Astrocyte (in vitro differentiated cells and primary cell): ENCODE data around the gene KSR2. TPM values are rescaled to one million over a fixed set of nuclear protein-coding genes. Genes with fewer than 3 reads are reported as not detected.
"Not testable (repeated sequence)": the region's sequence is repeated elsewhere in the genome, so short reads cannot be mapped to it uniquely, and the experiment has no call there.

Experiments
- DNase-seq: peaks from one replicate; pipeline ENCODE4 v3.0.0-alpha.2; 2010; ENCODE audit warnings: low read depth
- FAIRE-seq: peaks from 2 replicates; lab custom pipeline; 2011; peaks lifted over from hg19 to GRCh38; lab: Jason Lieb, UNC
- H2AFZ ChIP-seq: 2 replicates; pipeline ENCODE4 v1.6.0; 2012; ENCODE audit warnings: low read depth, low read length, inconsistent platforms
- H3K27ac ChIP-seq: 2 replicates; pipeline ENCODE4 v1.5.1; 2011; ENCODE audit warnings: low read depth, low read length, inconsistent platforms
- H3K27me3 ChIP-seq: 2 replicates; pipeline ENCODE4 v1.6.0; 2011; ENCODE audit warnings: low read length, inconsistent platforms; ENCODE audit not compliant: insufficient read depth
- H3K36me3 ChIP-seq: 2 replicates; pipeline ENCODE4 v1.5.1; 2011; ENCODE audit warnings: low read length, inconsistent platforms; ENCODE audit not compliant: insufficient read depth
- H3K4me1 ChIP-seq: 2 replicates; pipeline ENCODE4 v1.5.1; 2011; ENCODE audit warnings: low read length, inconsistent platforms; ENCODE audit not compliant: insufficient read depth
- H3K4me2 ChIP-seq: 2 replicates; pipeline ENCODE4 v1.6.0; 2012; ENCODE audit warnings: low read length, inconsistent platforms
- H3K4me3 ChIP-seq: 2 replicates; pipeline ENCODE4 v1.5.1; 2011; ENCODE audit warnings: low read depth, mild to moderate bottlenecking, low read length, inconsistent platforms; ENCODE audit not compliant: insufficient read depth
- H3K79me2 ChIP-seq: 2 replicates; pipeline ENCODE4 v1.6.0; 2012; ENCODE audit warnings: mild to moderate bottlenecking, low read length, inconsistent platforms; ENCODE audit not compliant: insufficient read depth
- H3K9ac ChIP-seq: 2 replicates; pipeline ENCODE4 v1.6.0; 2012; ENCODE audit warnings: mild to moderate bottlenecking, low read length, inconsistent platforms
- H3K9me3 ChIP-seq: 2 replicates; pipeline ENCODE4 v1.5.1; 2012; ENCODE audit warnings: low read depth, mild to moderate bottlenecking, low read length, inconsistent platforms; ENCODE audit not compliant: insufficient read depth
- H4K20me1 ChIP-seq: 2 replicates; pipeline ENCODE4 v1.6.0; 2012; ENCODE audit warnings: low read length, inconsistent platforms; ENCODE audit not compliant: insufficient read depth
- H3K27ac Mint-ChIP-seq: one replicate; pipeline ENCODE4 v1.8.0; 2021; ENCODE audit warnings: mild to moderate bottlenecking, mixed read lengths; ENCODE audit not compliant: unreplicated experiment
- H3K27me3 Mint-ChIP-seq: one replicate; pipeline ENCODE4 v1.8.0; 2021; ENCODE audit warnings: low read depth, mixed read lengths; ENCODE audit not compliant: unreplicated experiment
- H3K36me3 Mint-ChIP-seq: one replicate; pipeline ENCODE4 v1.8.0; 2021; ENCODE audit warnings: low read depth, mixed read lengths; ENCODE audit not compliant: unreplicated experiment
- H3K4me1 Mint-ChIP-seq: one replicate; pipeline ENCODE4 v1.8.0; 2021; ENCODE audit warnings: low read depth, mixed read lengths; ENCODE audit not compliant: unreplicated experiment
- H3K4me3 Mint-ChIP-seq: one replicate; pipeline ENCODE4 v1.8.0; 2021; ENCODE audit warnings: mild to moderate bottlenecking, moderate library complexity, mixed read lengths; ENCODE audit not compliant: unreplicated experiment
- H3K9me3 Mint-ChIP-seq: one replicate; pipeline ENCODE4 v1.8.0; 2021; ENCODE audit warnings: mild to moderate bottlenecking, mixed read lengths; ENCODE audit not compliant: unreplicated experiment
- EZH2 ChIP-seq: IDR thresholded peaks from 2 replicates; pipeline ENCODE4 v1.6.1; 2012; ENCODE audit warnings: mild to moderate bottlenecking, low read length, inconsistent platforms; ENCODE audit not compliant: insufficient read depth
- total RNA-seq: library from RNA; stranded (reverse); gene quantifications from 2 replicates; pipeline ENCODE4 v1.2.1, GENCODE V29; 2021
- TF ChIP-seq, protein P1 (sequence below): IDR thresholded peaks from 2 replicates; pipeline ENCODE4 v1.5.1; 2011; ENCODE audit warnings: low read depth, mild to moderate bottlenecking, inconsistent platforms, low read length, moderate library complexity; ENCODE audit not compliant: insufficient read depth

KSR2 gene
- total RNA-seq, 1 donor from 2014 or later: 0.98 TPM

DNA sequence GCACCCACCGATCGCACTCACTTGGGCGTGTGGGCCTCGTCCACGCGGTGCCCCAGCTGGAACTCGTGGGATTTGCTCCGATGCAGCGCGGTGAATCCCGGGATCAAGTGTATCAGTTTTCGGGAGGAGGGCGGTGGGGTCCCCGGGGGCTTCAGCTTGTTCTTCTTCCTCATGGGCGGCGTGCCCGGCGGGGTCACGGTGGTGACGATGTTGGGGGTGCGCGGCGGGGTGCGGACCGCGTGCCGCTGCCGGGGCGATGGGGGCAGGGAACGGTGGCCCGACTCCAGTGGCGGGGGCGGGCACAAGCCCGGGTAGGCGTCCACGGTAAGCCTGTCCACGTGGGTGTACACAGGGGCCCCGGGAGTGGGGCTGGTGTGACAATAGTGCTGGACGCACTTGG is 207.8 kb downstream of the KSR2 start:
- Histone ChIP-seq H3K4me1 (no peaks in the 10 kb centered on the region), H3K27me3 (no peaks in the 10 kb centered on the region), H3K4me3 (no peak overlapping the region), H3K36me3 (no peaks in the 10 kb centered on the region), H3K9me3 (no peaks in the 10 kb centered on the region), H3K79me2 (no peaks in the 10 kb centered on the region), H3K27ac (no peak overlapping the region), H4K20me1 (no peaks in the 10 kb centered on the region), H3K4me2 (no peak overlapping the region), H3K9ac (no peak overlapping the region), H2AFZ (no peak overlapping the region)
- H3K36me3 Mint-ChIP-seq: no peaks in the 10 kb centered on the region
- peaks cover 2% of the 10 kb centered on the region for H3K27me3 Mint-ChIP-seq
- DNase-seq (no peak), FAIRE-seq (no peak)
- no peaks in the 10 kb centered on the region for H3K4me1 Mint-ChIP-seq
- no peak overlapping the region for H3K4me3 Mint-ChIP-seq
- H3K27ac Mint-ChIP-seq: no peak overlapping the region
- TF ChIP-seq EZH2: no peak
- TF ChIP-seq, protein P1, sequence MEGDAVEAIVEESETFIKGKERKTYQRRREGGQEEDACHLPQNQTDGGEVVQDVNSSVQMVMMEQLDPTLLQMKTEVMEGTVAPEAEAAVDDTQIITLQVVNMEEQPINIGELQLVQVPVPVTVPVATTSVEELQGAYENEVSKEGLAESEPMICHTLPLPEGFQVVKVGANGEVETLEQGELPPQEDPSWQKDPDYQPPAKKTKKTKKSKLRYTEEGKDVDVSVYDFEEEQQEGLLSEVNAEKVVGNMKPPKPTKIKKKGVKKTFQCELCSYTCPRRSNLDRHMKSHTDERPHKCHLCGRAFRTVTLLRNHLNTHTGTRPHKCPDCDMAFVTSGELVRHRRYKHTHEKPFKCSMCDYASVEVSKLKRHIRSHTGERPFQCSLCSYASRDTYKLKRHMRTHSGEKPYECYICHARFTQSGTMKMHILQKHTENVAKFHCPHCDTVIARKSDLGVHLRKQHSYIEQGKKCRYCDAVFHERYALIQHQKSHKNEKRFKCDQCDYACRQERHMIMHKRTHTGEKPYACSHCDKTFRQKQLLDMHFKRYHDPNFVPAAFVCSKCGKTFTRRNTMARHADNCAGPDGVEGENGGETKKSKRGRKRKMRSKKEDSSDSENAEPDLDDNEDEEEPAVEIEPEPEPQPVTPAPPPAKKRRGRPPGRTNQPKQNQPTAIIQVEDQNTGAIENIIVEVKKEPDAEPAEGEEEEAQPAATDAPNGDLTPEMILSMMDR: no peak
- peaks cover 9% of the 10 kb centered on the region for H3K9me3 Mint-ChIP-seq

DNA sequence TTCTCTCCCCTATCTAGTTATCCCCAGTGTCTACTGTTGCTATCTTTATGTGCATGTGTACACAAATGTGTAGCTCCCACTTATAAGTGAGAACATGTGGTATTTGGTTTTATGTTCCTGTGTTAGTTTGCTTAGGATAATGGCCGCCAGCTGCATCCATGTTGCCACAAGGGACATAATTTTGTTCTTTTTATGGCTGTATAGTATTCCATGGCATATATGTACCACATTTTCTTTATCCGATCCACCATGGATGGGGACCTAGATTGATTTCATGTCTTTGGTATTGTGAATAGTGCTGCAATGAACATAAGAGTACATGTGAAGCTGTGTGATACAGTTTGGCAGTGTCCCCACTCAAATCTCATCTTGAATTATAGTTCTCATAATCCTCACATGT is 218.1 kb downstream of the KSR2 start:
- peaks cover 3% of the 10 kb centered on the region for H3K27me3 Mint-ChIP-seq

DNA sequence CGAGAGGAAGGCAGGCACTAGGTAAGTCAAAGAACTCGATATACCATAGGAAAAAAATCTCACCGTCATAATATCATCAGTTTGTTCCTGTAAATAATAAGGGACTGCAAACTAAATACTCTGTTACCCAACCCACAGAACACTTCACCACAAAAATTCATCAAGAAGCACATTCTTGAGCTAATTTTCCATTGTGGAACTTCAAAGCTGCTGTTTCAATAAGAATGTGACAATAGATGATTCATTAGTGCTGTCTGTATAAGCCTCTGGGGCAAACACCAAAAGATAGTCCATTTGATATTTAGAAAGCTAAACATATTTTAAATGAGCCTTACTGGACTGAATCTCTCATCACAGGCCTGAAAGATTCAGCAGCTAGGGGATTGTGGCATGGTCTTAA is 219.4 kb downstream of the KSR2 start:
- Histone ChIP-seq H4K20me1 (no peaks in the 10 kb centered on the region), H3K36me3 (no peaks in the 10 kb centered on the region), H3K27ac (no peak overlapping the region), H3K9me3 (peaks cover 3% of the 10 kb centered on the region), H3K27me3 (no peaks in the 10 kb centered on the region), H3K4me2 (no peak overlapping the region), H3K79me2 (no peaks in the 10 kb centered on the region), H2AFZ (no peak overlapping the region), H3K4me3 (no peak overlapping the region), H3K9ac (no peak overlapping the region), H3K4me1 (no peaks in the 10 kb centered on the region)
- H3K27ac Mint-ChIP-seq: no peak overlapping the region
- TF ChIP-seq, protein P1: no peak
- TF ChIP-seq EZH2: no peak
- H3K36me3 Mint-ChIP-seq: no peaks in the 10 kb centered on the region
- H3K9me3 Mint-ChIP-seq: peaks cover 5% of the 10 kb centered on the region
- DNase-seq (no peak), FAIRE-seq (no peak)
- H3K4me3 Mint-ChIP-seq: no peak overlapping the region
- peaks cover 3% of the 10 kb centered on the region for H3K4me1 Mint-ChIP-seq
- peaks cover 3% of the 10 kb centered on the region for H3K27me3 Mint-ChIP-seq

More for the DNA sequence above, 218.1 kb downstream of the KSR2 start:
- H3K4me3 Mint-ChIP-seq: no peak overlapping the region
- Histone ChIP-seq H3K9ac (no peak overlapping the region), H4K20me1 (no peaks in the 10 kb centered on the region), H3K9me3 (peaks cover 3% of the 10 kb centered on the region), H3K4me2 (no peak overlapping the region), H3K4me3 (no peak overlapping the region), H3K27ac (no peak overlapping the region), H3K4me1 (no peaks in the 10 kb centered on the region), H3K79me2 (no peaks in the 10 kb centered on the region), H2AFZ (no peak overlapping the region), H3K27me3 (no peaks in the 10 kb centered on the region), H3K36me3 (no peaks in the 10 kb centered on the region)
- peaks cover 5% of the 10 kb centered on the region for H3K9me3 Mint-ChIP-seq
- H3K36me3 Mint-ChIP-seq: no peaks in the 10 kb centered on the region
- DNase-seq (no peak), FAIRE-seq (no peak)
- no peak overlapping the region for H3K27ac Mint-ChIP-seq
- TF ChIP-seq, protein P1: no peak
- no peak for TF ChIP-seq EZH2
- H3K4me1 Mint-ChIP-seq: peaks cover 3% of the 10 kb centered on the region

DNA sequence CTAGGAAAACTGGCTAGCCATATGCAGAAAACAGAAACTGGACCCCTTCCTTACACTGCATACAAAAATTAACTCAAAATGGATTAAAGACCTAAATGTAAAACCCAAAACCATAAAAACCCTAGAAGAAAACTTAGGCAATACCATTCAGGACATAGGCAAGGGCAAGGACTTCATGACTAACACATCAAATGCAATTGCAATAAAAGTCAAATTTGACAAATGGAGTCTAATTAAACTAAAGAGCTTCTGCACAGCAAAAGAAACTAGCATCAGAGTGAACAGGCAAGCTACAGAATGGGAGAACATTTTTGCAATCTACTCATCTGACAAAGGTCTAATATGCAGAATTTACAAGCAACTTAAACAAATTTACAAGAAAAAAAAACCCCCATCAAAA is 222.4 kb downstream of the KSR2 start:
- not testable (repeated sequence) for H2AFZ ChIP-seq, H3K79me2 ChIP-seq, FAIRE-seq, H3K4me2 ChIP-seq, H3K9me3 Mint-ChIP-seq, H3K27ac Mint-ChIP-seq, H3K9ac ChIP-seq, H3K9me3 ChIP-seq, H3K36me3 ChIP-seq, H3K27ac ChIP-seq, H3K36me3 Mint-ChIP-seq, H4K20me1 ChIP-seq, DNase-seq, H3K4me3 Mint-ChIP-seq, H3K4me3 ChIP-seq, H3K4me1 ChIP-seq, H3K27me3 ChIP-seq
- H3K4me1 Mint-ChIP-seq: peaks cover 11% of the 10 kb centered on the region
- peaks cover 15% of the 10 kb centered on the region for H3K27me3 Mint-ChIP-seq
